LNCaP clone FGC (cell line): ENCODE data around the gene LGALS8.
A peak's percentile ranks its signal among the peaks of the same experiment; 100 is the strongest.

Experiments
- DNase-seq: peaks from one replicate; pipeline ENCODE4 v3.0.0-alpha.2; 2011; ENCODE audit warnings: low read depth
- H3K4me3 ChIP-seq: 2 replicates; pipeline ENCODE4 v1.5.1; 2011; ENCODE audit warnings: mild to moderate bottlenecking, low read depth, low read length, control low read depth
- CTCF ChIP-seq: IDR thresholded peaks from 2 replicates; pipeline ENCODE4 v1.5.1; 2012; ENCODE audit warnings: mild to moderate bottlenecking; ENCODE audit not compliant: control insufficient read depth, insufficient read depth; ENCODE audit errors: extremely low read depth

Gene LGALS8

GRCh38 chr1:236509647-236510401 lies 14.0 kb upstream of the LGALS8 start:
- TF ChIP-seq CTCF, result no peak
- no peak for DNase-seq

DNA sequence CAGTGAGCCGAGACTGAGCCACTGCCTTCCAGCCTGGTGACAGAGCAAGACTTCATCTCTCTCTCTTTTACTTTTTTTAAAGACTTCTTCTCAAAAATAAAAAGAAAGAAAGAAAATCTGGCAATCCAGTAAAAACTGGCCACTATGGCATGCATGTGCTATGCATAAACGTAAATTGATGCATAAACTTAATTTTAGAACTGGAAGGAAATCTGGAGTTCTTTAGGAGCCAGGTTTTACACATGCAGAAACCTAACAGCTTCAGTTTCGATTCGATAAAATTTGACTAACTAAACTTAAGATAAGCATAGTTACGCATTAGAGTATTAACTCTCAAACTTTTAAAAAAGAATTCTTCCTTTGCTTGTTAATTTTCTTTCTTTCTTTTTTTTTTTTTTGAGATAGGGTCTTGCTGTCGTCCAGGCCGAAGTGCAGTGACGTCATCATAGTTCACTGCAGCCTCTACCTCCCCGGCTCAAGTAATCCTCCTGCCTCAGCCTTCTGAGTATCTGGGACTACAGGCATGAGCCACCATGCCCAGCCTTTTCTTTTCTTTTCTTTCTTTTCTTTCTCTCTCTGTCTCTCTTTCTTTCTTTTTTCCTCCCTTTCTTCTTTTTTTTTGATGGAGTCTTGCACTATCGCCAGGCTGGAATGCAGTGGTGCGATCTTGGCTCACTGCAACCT lies 11.9 kb upstream of the LGALS8 start:
- no peak for TF ChIP-seq CTCF
- H3K4me3 ChIP-seq, result no peak overlapping the region
- no peak for DNase-seq

More at GRCh38 chr1:236509647-236510401, 14.0 kb upstream of the LGALS8 start:
- no peak overlapping the region for H3K4me3 ChIP-seq

DNA sequence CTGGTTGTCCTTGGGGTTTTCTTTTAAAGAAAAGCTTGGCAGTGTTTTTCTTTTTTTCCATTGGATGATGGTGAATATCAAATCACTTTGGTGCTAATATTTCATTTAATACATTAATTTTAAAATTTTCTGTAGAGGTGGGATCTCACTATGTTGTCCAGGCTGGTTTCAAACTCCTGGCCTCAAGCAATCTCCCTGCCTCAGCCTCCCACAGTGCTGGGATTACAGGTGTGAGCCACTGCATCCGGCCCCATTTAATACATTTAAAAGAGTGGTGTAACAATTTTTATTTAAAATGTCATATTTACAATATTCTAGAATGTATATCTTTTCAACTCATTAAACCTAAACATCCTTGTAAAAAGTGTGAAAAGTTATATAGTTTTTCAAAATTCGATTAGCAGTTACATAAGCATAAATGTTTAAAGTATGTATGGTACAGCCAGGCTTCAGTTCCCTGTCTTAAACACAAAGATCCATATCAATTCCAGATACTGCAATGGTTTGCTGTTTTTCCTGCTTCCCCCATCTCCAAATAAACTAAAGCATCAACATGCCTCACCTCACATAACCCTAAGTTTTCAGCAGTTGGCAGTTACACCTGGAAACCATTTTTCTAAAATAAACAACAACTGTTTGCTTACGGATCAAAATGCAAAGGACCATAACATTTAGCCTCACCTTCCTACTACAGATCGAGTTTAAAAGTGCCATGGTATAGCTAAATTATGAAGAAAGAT lies 8.9 kb upstream of the LGALS8 start:
- peak overlapping the region; percentile 16; the same call in 1 of the 2 replicates for H3K4me3 ChIP-seq
- peak; percentile 99 for DNase-seq
- TF ChIP-seq CTCF, result no peak

GRCh38 chr1:236515443-236515958 lies 8.3 kb upstream of the LGALS8 start:
- DNase-seq, result peak; percentile 95
- no peak for TF ChIP-seq CTCF
- peak overlapping the region; percentile 16 for H3K4me3 ChIP-seq

DNA sequence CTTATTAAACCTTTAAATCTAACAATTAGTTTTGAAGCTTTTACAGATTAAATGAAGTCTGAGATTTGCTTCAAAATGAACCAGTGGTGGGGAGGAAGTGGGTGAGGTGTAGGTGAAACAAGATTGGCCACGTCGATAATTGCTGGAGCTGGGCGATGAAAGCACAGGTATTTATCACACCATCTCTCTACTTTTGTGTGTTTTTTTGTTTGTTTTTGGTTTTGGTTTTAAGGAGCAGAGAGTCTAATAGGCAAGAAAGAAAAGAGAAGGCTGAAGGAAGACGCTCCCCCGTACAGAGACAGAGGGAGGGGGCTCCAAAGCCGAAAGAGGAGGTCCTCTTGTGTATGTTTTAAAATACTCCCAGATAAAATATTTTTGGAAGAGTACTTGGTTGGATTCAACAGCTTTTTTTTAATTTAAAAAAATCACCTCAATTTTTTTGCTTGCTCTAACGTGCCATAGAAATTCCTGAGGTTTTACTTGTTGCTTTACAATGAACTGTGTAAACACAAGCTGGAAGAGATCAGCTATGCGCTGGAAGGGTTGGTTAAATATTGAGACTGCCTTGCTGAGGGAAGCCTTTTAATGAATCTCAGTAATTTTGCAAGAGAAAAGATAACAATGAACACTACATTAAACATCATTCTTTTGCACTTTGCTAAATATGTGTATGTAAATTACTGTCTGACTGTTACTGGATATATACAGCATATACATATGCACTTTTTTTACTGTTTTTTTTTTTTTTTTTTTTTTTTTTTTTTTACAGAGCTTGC lies 6.7 kb upstream of the LGALS8 start:
- peak overlapping the region; percentile 18 for H3K4me3 ChIP-seq
- TF ChIP-seq CTCF, result no peak
- peak; percentile 81 for DNase-seq

DNA sequence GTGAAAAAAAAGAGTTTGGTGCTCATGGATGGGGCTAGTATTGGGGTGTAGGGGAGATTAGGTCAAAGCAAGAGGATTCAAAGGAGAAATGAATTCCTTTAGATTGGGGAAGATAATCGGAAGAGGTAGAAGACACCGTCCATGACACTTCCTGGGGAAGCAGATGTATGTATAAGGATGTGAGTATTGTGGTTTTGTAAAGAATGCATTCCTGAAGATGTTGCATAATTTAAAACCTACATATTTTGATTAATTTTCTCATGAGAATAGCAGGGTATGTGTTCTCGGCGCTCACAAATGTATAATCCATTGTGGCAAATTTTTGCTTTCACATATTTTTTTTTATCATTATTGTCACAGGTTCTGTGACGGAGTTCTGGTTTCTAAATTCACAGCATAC lies 5.5 kb upstream of the LGALS8 start:
- no peak for TF ChIP-seq CTCF
- no peak overlapping the region for H3K4me3 ChIP-seq
- DNase-seq, result no peak
